NCI-H1436 treated with DMSO at 0.1 percent for 48 hours (cell line): Measurements from ENCODE around the gene MAPKAPK3.

Experiments used
- DNase-seq: peaks from one replicate; lab custom pipeline; 2025; lab: John Stamatoyannopoulos, UW

The MAPKAPK3 gene

DNA sequence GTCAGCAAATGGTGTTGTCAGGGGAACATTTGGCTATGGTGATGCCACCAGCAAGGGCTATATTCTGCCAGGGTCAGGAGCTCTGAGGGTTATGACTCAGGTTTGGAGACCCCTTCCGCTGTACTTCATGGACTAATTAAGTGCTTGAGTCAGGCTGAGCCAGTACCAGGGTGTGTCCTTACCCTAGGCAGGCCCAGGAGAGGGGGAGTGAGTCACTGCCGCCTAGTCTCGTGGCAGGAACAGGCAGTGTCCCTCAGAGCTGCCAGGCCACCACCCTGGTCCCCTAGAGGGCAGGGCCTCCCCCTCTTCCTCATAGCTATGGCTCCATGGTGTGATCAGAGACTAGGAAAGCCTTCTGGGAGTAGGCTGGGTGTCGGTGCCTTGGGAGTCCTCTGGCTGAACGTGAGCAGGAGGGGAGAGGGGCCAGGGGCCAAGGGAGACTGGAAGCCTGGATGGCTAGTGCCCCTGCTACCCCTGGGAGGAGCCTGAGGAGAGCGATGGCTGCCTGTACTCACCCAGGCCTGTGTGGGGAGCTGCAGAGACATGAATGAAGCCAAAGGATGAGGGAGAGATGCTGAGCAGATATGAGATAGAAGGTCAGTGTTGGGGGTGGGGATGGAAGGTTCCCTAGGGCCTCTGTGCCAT, 10.6 kb downstream of the MAPKAPK3 start:
- no peak for DNase-seq

DNA sequence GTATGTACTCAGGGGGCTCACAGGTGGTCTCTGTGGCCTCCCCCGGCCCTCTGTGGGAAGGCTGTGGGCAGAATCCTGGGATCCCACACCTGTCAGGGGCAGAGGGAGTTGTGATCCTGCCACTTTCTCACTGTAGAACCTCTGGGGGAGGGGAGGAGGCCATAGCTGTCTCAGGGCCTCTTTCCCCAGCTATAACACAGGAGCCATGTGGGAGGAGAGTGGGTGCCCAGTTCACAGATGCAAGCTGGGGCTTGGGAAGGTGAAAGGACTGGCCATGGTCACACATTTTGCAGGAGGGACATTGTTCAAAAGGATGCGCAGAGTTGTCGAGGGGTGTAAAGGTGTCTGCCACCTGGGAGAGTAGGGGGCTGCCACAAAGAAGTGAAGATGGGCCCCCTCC, 11.7 kb downstream of the MAPKAPK3 start:
- DNase-seq = no peak

DNA sequence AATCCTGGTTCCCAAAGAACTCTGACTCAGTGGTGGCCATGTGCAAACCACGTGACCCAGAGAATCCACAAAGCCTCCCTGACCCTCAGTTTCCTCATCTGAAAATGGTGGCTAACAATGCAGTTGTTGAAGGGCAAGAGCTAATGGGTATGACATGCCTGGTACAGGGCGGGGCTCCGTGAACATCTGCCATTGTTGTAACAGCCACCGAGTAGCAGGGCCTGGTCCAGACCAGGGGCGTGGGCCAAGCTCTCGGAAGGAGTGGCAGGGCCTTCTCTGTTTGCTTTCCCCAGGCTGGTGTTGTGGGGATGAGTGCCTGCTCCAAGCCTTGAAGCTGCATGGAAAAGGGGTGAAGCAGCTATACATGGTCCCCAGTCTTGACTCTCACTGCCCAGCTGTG, 13.4 kb downstream of the MAPKAPK3 start:
- no peak for DNase-seq

DNA sequence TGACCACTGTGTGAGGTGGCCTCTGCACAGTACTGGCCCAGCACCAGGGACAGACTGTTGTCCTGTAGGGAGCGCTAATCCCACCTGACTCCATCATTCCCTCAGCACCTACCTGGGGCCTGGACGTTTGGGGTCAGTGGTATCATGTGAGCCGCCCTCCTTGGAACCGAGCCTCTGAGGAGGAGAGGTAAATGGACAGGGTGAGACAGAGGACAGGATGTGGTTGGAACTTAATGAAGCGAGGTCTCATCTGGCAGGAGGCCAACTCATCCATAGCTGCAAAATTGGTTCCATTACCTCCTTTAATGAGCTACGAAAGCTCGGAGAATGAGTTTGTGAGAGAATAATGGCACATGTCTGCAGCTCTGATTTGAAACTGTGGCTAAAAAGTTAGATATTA, 13.9 kb downstream of the MAPKAPK3 start:
- peak; percentile 1 for DNase-seq

DNA sequence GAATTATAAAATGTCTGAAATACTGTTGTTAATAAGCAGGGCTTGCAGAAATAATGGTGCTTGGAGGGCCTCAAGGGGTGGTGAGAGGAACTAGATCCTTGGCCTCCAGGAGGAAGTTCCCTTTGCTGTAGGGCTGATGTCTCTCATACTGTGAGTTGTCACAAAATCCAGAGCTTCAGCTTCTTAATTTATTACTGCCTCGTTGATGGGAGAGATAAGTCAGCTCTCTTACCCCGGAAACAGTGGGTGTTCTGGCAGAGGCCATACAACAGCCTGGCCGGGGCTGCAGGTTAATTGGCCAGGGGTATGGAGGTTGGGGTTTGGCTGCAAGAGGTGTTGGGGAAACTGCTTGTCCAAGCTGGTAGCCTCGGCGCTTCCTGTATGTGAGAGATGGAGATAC, 15.5 kb downstream of the MAPKAPK3 start:
- DNase-seq = no peak

DNA sequence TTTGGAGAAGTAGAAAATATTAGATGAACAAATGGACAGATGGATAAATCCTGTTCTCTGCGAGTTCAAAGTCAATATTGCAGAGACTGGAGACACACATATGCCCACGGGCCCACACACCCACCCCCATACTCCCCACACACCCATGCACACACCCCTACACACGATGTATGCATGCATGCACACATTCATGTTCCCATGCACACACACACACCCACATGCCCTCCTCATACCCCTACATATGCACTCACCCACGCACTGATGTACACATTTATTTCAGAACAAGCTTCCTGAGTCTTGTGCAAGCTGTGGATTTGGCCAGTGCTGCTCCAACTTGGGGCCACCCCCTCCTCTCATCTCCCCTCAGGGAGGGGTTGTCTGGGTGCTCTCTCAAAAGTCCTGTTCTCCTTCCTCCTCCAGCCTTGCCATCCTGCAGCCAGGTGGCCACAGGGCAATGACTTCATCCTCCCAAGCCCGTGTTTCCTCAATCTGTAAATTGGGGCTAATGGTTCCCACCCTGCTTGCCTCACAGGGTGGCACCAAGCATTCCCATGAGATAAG, 16.4 kb downstream of the MAPKAPK3 start:
- no peak for DNase-seq

DNA sequence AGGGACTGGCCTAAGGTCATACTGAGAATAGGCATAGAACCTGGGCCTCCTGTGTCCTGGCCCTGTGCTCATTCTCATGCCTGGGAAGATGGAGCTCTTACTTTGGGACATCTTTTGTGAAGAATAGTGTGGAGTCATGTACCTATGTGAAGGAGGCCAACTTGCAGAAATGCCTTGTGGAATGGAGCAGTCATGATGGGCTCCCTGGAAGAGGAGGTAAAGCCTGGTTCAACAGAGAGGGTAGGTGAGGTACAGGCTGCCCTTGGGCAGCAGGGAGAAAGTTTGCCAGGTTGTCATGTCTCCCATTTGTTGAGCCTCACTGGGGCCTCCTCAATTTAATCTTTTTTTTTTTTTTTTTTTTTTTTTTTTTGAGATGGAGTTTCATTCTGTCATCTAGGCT, 18.1 kb downstream of the MAPKAPK3 start:
- DNase-seq = no peak

DNA sequence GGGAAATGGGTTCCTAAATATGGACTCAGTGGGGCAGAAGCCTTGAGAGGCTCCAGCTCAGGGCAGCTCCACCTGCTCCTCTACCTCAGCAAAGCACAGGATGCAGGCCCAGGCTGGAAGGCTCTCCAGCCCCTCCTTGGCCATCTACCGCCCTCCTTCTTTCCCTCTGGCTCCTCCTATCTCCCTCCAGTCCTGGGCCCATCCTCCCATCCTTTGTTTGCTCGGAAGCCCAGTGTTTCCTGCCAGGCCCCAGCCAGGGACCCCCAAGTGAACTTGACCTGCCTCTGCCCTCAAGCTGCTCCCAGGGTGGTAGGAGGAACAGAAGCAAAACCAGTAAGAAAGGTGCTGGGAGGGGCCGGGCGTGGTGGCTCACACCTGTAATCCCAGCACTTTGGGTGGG, 20.1 kb downstream of the MAPKAPK3 start:
- no peak for DNase-seq

DNA sequence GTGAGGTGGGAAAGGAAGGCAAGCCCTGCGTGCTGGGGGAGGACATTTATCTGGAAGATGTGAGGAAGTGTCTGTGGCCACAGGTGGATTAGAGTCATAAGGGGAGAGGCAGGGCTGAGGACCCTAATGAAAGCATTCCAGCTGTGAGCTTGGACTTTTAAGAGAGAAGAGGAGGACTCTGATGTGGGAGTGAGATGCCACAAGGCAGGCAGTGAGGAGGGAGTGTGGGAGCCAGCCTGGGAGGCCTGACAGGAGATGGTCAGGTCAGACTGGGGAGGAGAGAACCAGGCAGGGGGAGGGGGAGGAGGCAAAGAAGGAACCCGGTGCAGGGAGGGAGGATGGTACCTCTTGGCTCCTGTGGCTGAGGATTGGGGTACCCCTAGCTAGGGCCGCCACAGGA, 21.0 kb downstream of the MAPKAPK3 start:
- DNase-seq = no peak

DNA sequence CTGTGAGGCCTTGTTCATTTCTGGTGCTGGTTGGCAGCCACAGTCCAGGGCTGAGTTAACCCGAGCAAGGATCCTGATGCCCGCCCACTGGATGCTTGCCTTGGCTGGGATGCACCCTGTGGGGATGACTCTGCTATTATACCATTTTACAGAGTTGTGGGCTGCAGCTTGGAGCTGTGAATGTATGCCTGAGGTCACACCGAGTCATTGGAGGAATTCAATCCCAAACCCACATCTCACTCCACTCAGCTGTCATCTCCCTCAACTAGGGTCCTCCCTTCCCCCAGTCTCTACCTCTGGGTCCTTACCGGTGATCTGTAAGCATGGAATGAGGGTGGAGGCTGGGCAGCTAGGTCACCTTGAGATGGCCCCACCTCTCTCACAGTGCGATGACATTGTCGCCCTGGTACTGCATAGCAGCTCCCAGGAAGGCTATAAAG, 22.1 kb downstream of the MAPKAPK3 start:
- no peak for DNase-seq

DNA sequence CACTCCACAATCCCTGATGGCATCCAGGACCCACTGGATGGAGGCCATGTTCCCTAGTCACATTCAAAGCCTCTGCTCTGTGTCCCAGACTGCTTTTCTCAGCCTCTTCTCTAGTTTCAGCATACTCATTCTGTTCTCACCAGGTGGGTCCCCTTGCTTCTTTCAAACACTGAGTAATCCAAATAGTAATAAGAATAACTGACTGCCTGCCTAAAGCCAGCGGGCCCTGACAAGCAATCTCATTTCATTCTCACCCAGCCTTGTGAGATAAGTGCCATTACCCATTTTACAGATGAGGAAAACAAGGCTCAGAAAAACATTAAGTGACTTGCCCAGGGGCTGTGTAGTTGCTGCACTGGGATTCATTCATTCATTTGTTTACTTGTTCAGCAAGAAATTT, 25.4 kb downstream of the MAPKAPK3 start:
- no peak for DNase-seq

DNA sequence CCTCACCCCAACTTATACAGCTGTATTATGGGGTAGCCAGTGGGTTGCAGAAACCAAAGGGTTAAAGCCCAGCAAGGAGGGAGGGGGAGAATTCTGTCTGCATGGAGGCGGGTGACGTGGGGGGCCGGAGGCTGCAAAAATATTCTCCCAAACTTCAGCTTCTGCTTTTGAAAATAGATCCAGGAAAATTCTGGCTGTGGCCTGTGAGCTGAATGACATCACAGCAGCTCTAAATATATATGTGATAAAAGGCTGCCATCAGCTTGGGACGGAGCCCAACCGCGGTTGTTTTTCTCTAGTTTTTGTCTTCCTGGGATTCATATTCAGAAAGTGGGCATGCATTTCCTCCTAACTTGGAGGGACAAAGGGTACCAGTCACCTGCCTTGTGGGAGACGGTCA, 27.6 kb downstream of the MAPKAPK3 start:
- no peak for DNase-seq

DNA sequence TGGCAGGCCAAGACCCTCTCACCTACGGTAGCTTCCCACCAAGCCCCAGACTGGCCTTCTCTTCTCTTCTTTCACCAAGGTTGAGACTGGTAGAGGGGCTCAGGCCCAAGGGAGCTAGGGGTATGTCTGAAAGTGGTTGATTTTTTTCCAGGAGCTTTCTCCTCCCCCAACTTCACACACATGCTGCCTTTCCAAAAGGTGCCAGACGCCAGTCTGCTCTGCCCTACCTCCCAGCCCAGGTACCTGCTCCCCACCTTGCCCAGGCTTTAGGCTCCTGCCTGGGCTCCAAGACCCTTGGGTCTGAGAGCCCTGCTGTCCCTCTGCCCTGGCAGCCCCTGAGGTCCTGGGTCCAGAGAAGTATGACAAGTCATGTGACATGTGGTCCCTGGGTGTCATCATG, 28.4 kb downstream of the MAPKAPK3 start:
- DNase-seq = no peak

DNA sequence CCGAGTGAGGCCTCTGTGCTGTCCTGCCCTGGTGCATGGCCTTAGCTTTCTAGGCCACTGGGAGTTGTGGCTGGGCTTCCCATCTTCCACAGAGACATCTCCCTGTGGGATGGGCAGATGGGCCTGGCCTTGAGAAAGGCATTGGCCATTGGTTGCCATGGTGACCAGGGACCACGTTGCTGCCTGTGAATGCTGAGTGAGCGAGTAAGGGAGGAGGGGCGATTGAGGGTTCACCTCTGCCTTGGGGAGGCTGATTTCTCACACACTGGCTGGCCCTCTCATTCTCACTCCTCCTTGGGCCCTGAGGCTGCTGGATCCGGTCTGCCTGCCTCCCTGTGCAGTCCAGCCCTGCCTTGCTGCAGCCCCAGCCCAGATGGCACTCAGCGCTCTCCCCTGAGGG, 31.4 kb downstream of the MAPKAPK3 start:
- no peak for DNase-seq

DNA sequence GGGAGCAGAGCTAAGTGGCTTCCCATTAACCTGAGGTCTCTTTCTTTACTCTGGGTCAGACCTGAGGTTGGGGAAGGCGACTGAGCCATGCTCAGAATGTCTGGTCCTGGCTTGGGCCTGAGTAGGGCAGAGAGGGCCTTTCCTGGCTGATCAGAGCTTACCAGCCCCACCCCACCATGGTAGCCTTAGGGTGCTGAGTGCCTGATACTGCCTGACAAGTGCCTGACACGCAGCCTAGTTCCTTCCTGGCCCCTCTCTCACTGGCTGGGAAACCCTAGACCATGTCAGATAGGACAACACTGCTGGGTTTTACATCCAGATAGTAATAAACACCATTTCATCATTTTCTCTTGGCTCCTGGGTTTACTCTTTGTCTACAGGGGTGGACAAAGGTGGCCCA, 32.0 kb downstream of the MAPKAPK3 start:
- DNase-seq = no peak

DNA sequence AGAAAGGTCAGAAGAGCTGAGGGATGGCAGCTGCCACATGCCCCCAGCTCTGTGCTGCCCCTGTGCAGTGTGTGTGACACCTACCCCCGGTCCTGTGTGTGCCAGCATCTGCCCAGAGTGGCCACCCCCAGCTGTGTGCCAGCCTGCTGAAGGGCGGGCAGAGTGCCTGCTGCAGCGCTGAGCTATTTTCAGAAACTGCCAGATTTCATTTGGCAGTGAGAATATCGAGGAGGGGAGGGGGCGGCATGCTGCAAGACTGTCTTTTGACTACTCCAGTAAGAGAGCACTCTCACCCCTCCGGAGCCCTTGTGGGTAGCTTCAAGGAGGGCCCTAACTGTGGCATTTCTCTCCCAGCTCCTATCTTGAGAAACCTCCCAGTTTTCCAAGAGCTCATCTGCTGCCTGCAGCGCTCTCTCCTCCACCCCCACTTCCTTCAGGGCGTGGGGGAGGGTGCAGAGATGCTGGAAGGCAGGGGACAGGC, 32.5 kb downstream of the MAPKAPK3 start:
- no peak for DNase-seq

DNA sequence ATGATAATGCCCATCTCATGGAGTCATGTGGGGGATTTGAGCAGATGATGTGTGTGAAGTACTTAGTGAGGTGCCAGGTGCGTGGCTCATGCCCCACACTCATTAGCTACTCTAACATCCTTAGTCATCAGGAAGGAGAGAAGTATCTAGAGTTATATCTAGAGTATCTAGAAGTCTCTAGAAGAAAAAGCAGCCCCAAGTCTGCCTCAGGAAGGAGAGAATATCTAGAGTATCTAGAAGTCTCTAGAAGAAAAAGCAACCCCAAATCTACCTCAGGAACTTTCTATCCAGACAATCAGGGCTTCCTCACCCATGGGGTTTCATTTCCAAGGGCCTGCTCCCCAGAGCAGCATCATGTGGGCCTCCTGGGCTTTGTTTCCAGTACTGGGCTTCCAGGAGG, 33.1 kb downstream of the MAPKAPK3 start:
- no peak for DNase-seq

DNA sequence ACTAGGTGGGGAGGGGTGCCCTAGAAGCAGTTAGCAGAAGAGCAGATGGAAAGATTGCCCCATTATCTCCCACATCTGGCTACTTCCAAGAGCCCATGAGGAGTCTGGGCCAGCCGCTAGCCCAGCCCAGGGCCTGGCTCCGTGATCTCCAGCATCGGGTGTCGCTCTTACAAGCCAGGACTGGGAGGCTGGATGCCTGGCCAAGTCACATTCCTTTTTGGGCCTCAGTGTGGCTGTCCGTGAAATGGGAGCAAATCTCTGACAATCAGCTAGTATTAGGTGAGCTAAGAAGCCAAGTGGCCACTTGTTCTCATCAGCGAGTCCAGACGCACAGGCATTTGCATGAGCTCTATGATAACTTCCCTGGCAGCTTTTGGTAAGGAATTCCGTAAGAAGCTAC, 34.5 kb downstream of the MAPKAPK3 start:
- no peak for DNase-seq

DNA sequence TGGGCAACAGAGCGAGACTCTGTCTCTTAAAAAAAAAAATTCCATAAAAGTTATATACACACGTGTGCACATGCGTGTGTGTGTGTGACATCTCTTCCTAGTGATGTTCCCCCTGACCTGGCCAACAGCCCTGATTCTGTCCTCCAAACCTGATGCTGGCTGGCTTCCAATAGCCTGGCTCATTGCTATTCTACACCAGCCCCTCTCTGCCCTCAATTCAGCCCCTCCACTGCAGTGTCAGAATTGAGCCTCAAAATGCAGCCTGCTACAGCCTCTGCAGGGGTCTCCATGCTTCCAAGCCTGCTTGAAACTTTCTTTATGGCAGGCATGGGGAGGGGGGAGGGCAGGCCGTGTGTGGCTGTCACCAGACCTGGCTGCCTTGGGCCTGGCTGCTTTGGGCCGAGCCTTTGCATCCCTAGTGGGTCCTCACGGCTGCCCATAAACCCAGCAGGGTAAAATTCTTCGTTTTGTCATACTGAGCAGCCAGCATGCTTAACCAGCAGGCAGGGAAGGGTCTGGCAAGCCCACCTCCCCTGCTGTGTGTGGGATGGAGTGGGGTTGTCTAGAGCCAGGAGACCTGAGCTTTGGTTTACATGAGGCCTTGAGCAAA, 35.1 kb downstream of the MAPKAPK3 start:
- no peak for DNase-seq

DNA sequence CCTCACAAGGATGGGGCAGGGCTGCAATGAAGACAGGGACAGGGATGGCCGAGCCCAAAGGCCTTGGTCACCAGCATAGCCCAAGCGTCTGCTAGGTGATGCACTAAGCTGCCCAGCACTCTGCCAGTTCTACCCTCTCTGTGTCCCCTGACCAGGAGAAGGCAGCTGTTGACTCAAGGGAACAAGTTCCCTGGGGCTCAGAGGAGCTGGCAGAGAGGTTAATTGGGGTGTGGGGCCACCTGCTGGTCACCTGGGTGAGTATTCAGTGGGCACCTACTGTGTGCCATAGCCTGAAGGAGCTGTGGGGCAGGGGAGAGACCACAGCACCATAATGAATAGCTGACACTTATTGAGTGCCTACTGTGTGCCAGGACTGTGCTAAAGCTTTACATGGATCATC, 35.8 kb downstream of the MAPKAPK3 start:
- no peak for DNase-seq

DNA sequence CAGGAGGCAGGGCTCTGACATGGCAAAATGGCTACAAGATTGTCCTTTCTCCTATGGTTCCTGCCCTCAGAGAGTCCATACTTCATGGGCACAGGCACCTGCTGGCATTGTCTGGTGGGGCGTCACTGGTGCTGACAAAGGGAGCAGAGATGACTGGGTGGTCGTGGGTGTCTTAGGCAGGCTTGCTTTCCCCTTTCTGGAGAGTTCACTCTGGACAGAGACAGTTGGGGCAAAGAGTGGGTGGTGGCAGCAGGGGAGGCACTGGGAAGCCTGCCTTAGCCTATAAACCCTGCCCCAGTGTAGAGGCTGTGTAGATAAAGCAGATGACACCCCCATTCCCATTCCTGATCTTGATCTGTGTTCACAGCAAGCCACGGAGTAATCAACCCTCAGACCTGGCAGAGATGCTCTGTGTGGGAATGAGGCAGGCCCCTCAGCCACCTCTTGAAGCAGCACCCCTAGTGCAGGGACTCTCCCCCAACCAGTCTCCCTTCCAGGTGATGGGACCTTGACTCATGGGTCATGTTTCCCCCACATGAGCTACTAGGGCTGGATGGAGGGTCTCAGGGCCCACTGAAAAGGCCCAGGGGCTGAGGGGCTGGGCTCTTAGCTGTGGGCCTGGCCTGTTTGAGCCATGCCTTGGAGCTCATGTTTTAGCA, 37.1 kb downstream of the MAPKAPK3 start:
- no peak for DNase-seq

DNA sequence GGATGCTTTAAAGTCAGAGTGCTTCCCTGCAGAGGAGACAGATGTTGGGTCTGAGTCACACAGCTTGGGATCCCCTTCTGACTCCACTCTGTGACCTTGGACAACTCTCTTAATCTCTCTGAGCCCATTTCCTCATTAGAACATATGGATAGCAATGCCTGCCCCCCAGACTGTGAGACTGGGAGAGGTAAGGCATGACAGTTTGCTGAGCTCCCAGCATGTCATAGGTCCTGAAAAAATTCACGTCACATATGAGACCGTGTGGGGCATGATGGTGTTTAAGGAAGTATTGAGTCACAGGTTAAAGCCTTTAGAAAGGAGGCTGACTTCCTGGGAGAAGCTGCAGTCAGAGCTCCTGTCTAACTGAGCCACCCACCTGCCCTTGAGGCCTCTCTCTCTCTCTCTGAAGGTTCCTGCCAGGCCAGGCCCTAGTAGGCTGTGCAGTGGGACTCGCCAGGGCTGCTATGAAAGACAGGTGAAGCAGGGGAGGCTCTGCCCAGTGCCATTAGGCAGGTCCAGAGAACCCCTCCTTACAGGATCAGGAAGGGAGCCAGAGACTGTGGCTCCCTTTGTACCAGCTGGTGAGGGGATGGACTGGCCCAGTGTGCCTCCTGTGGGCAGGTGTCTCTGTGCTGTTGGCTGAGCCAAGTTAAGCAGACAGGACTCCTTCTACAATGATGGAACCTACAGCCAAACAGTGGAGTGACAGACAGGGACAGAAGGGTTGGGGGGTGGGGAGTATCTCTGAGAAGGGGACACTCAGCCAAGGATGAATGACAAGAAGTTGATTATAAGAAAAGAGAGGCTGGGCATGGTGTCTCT, 38.3 kb downstream of the MAPKAPK3 start:
- no peak for DNase-seq
